Skeletal muscle tissue (tissue), 4 donors: ENCODE measurements around the gene SIX5. TPM values are rescaled to one million over a fixed set of nuclear protein-coding genes. Genes with fewer than 3 reads are reported as not detected.
A peak's percentile ranks its signal among the peaks of the same experiment; 100 is the strongest.

Experiments
- H3K27ac ChIP-seq: one replicate; pipeline ENCODE4 v1.7.0; 2013; ENCODE audit warnings: mild to moderate bottlenecking, low read depth, low read length, inconsistent platforms
- H3K27me3 ChIP-seq, 3 donors: one replicate each; pipeline ENCODE4 v1.7.0; 2013; ENCODE audit warnings: low read length in 3 of 3; ENCODE audit not compliant: control insufficient read depth in 3 of 3, insufficient read depth in 3 of 3
- H3K36me3 ChIP-seq, 3 donors: one replicate each; pipeline ENCODE4 v1.7.0; 2013; ENCODE audit warnings: low read length in 3 of 3; ENCODE audit not compliant: control insufficient read depth in 3 of 3, insufficient read depth in 3 of 3
- H3K4me1 ChIP-seq, 3 donors: one replicate each; pipeline ENCODE4 v1.7.0; 2013; ENCODE audit warnings: low read length in 3 of 3, mild to moderate bottlenecking in 3 of 3; ENCODE audit not compliant: control insufficient read depth in 3 of 3, insufficient read depth in 3 of 3
- H3K4me3 ChIP-seq, 3 donors: one replicate each; pipeline ENCODE4 v1.7.0; 2013; ENCODE audit warnings: low read length in 3 of 3
- H3K9ac ChIP-seq, 3 donors: one replicate each; pipeline ENCODE4 v1.7.0; 2013; ENCODE audit warnings: low read length in 3 of 3, mild to moderate bottlenecking in 3 of 3, moderate library complexity in 2 of 3, low read depth in 1 of 3
- H3K9me3 ChIP-seq, 3 donors: one replicate each; pipeline ENCODE4 v1.7.0; 2013; ENCODE audit warnings: low read length in 3 of 3; ENCODE audit not compliant: control insufficient read depth in 3 of 3
- total RNA-seq: library from RNA; depleted of rRNA; stranded (reverse); fragments of >200 nt; gene quantifications from one replicate; pipeline ENCODE4 v1.2.3, GENCODE V29; 2014
- donor health status: Osteomylitis.

Gene SIX5
- total RNA-seq, 1 donor from 2014 or later, result 8.4 TPM

GRCh38 chr19:45793178-45793564 lies 24.1 kb upstream of the SIX5 start:
- Histone ChIP-seq H3K9ac (no peak overlapping the region), H3K27ac (peak overlapping the region; percentile 31), H3K27me3 (no peaks in the 10 kb centered on the region), H3K4me1 (peaks cover 30 to 32% (median 32%) of the 10 kb centered on the region in 3 donors), H3K9me3 (no peaks in the 10 kb centered on the region), H3K36me3 (peaks cover 5 to 10% (median 9%) of the 10 kb centered on the region in 3 donors), H3K4me3 (peak overlapping the region; percentile 24 to 60 (median 47))

- Histone ChIP-seq H3K27me3 (no peaks in the 10 kb centered on the region), H3K27ac (peak within 1 kb of the TSS; percentile 31), H3K36me3 (peaks cover 5 to 11% (median 11%) of the 10 kb centered on the region in 3 donors)
Observed at GRCh38 chr19:45792470-45793177, 23.6 kb upstream of the SIX5 start, which contains the start of gene DMWD. Gene DMWD, minus strand, starts transcription at chr19:45792845. Its CDS starts 89 bp downstream, at chr19:45792756.

GRCh38 chr19:45791744-45792469 lies 22.9 kb upstream of the SIX5 start:
- Histone ChIP-seq H3K36me3 (peaks cover 10 to 13% (median 13%) of the 10 kb centered on the region in 3 donors), H3K9me3 (no peaks in the 10 kb centered on the region), H3K4me1 (peaks cover 34 to 42% (median 36%) of the 10 kb centered on the region in 3 donors), H3K9ac (peak overlapping the region; percentile 76 to 80 (median 76)), H3K27ac (peak overlapping the region; percentile 30), H3K27me3 (no peaks in the 10 kb centered on the region), H3K4me3 (peak overlapping the region; percentile 76 to 77 (median 77))

More at GRCh38 chr19:45792470-45793177, 23.6 kb upstream of the SIX5 start, which contains the start of gene DMWD:
- Histone ChIP-seq H3K4me3 (peak within 1 kb of the TSS; percentile 76 to 77 (median 77)), H3K4me1 (peaks cover 32 to 35% (median 35%) of the 10 kb centered on the region in 3 donors), H3K9ac (peak within 1 kb of the TSS; percentile 76 to 80 (median 76)), H3K9me3 (no peaks in the 10 kb centered on the region)

GRCh38 chr19:45790942-45791341 lies 21.9 kb upstream of the SIX5 start:
- H3K4me1 ChIP-seq, result peaks cover 37 to 51% (median 43%) of the 10 kb centered on the region in 3 donors
- H3K36me3 ChIP-seq, result peaks cover 10 to 19% (median 15%) of the 10 kb centered on the region in 3 donors
- no peaks in the 10 kb centered on the region for H3K27me3 ChIP-seq
- H3K4me3 ChIP-seq, result no peak overlapping the region
- H3K27ac ChIP-seq, result no peak overlapping the region
- no peaks in the 10 kb centered on the region for H3K9me3 ChIP-seq
- peak overlapping the region in 1 of 3 donors; percentile 3 for H3K9ac ChIP-seq

GRCh38 chr19:45789035-45789786 lies 20.2 kb upstream of the SIX5 start:
- Histone ChIP-seq H3K4me3 (no peak overlapping the region), H3K27ac (peak overlapping the region; percentile 66), H3K9ac (peak overlapping the region in 1 of 3 donors; percentile 41), H3K4me1 (peaks cover 51 to 68% (median 60%) of the 10 kb centered on the region in 3 donors), H3K9me3 (no peaks in the 10 kb centered on the region), H3K36me3 (peaks cover 10 to 21% (median 15%) of the 10 kb centered on the region in 3 donors), H3K27me3 (no peaks in the 10 kb centered on the region)

GRCh38 chr19:45786533-45786894 lies 17.5 kb upstream of the SIX5 start:
- Histone ChIP-seq H3K27ac (no peak overlapping the region), H3K4me1 (peaks cover 55 to 74% (median 68%) of the 10 kb centered on the region in 3 donors), H3K9ac (no peak overlapping the region), H3K36me3 (peaks cover 10 to 21% (median 15%) of the 10 kb centered on the region in 3 donors), H3K4me3 (no peak overlapping the region), H3K27me3 (no peaks in the 10 kb centered on the region), H3K9me3 (no peaks in the 10 kb centered on the region)

GRCh38 chr19:45785781-45786532 lies 16.9 kb upstream of the SIX5 start:
- Histone ChIP-seq H3K4me1 (peaks cover 57 to 73% (median 69%) of the 10 kb centered on the region in 3 donors), H3K9ac (peak overlapping the region in 2 of 3 donors; percentile 6 to 68), H3K4me3 (peak overlapping the region in 1 of 3 donors; percentile 35), H3K36me3 (peaks cover 9 to 20% (median 15%) of the 10 kb centered on the region in 3 donors), H3K9me3 (no peaks in the 10 kb centered on the region), H3K27me3 (no peaks in the 10 kb centered on the region), H3K27ac (no peak overlapping the region)

- Histone ChIP-seq H3K27ac (peak overlapping the region; percentile 95), H3K9me3 (no peaks in the 10 kb centered on the region), H3K4me1 (peaks cover 65 to 81% (median 78%) of the 10 kb centered on the region in 3 donors), H3K4me3 (peak overlapping the region in 2 of 3 donors; percentile 27 to 35), H3K36me3 (peaks cover 5 to 19% (median 13%) of the 10 kb centered on the region in 3 donors), H3K9ac (peak overlapping the region in 2 of 3 donors; percentile 6 to 68), H3K27me3 (no peaks in the 10 kb centered on the region)
Observed at GRCh38 chr19:45785097-45785496, 16.0 kb upstream of the SIX5 start.

GRCh38 chr19:45784096-45784495 lies 15.0 kb upstream of the SIX5 start:
- H3K36me3 ChIP-seq, result peaks cover 12 to 18% (median 12%) of the 10 kb centered on the region in 3 donors
- peak overlapping the region in 2 of 3 donors; percentile 17 to 75 for H3K9ac ChIP-seq
- H3K4me3 ChIP-seq, result no peak overlapping the region
- no peaks in the 10 kb centered on the region for H3K9me3 ChIP-seq
- H3K4me1 ChIP-seq, result peaks cover 69 to 85% (median 79%) of the 10 kb centered on the region in 3 donors
- no peaks in the 10 kb centered on the region for H3K27me3 ChIP-seq
- peak overlapping the region; percentile 95 for H3K27ac ChIP-seq
